ENCODE results near the gene ST6GALNAC1. TPM values are rescaled to one million over a fixed set of nuclear protein-coding genes. Genes with fewer than 3 reads are reported as not detected.

The ST6GALNAC1 gene
- total and polyA plus RNA-seq, 2 of the 13 experiments (the other 11 are each of a cell fraction or from before 2014, with no cell fraction given) = not detected

DNA sequence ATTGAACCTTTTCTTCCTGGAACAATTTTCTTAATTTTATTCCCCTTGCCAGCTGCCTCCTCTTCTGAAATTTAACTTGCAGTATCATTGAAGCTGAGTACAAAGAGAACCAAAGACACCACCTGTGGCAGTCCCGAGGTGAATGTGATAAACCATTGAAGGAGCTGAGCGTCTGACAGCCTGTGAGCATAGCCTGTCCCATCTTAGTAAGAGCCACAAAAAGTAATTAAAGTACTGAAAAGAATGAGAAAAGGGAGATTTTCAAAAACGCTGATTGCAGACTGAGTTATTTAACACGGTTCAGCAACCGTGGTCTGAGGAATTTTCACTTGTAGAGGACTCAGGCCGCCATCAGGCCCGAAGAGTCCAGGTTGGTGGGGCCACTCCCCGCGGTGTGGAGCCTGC is 27.2 kb upstream of the ST6GALNAC1 start (continued):
- TF ChIP-seq ZNF570 (CRISPR knock-in tag; IDR thresholded peaks at IDR 0.05; ENCODE audit: borderline replicate concordance) = no peak
- 0 out of 2 replicates have a peak, but pooled peaks have one; percentile 22 for TF ChIP-seq TCF7 (IDR thresholded peaks at IDR 0.05; ENCODE audit: low read depth)
- no peak for TF ChIP-seq NFYC (CRISPR knock-in tag; IDR thresholded peaks at IDR 0.05)
- 0 out of 2 replicates have a peak, but pooled peaks have one; percentile 22 for TF ChIP-seq MTF2 (CRISPR knock-in tag; IDR thresholded peaks at IDR 0.05; ENCODE audit: borderline replicate concordance)
- TF ChIP-seq GLI4 (CRISPR knock-in tag; IDR thresholded peaks at IDR 0.05; ENCODE audit: borderline replicate concordance) = 0 out of 2 replicates have a peak, but pooled peaks have one; percentile 1
- TF ChIP-seq ASH2L (IDR thresholded peaks at IDR 0.05; ENCODE audit: insufficient read length, low read depth, low read length) = no peak

GRCh38 chr17:76670020-76670717 is 26.6 kb upstream of the ST6GALNAC1 start:
- in situ Hi-C loops (cut with HindIII; ENCODE audit: extremely low pct_ligation_motif_present, low pct_unique_long_range_greater_than_20kb) (no loop called here), intact Hi-C loops (cut with micrococcal nuclease; ENCODE audit: unreplicated experiment) (loop anchor here (5.0 kb wide), 1 partner anchor 148 kb away; no protein-coding TSS in a partner anchor)
- WGBS (ENCODE audit: low lambda C conversion rate) = 74% methylated on average over 9 of the region's 9 CpGs
- FAIRE-seq (no peak), DNase-seq (ENCODE audit: low spot score) (no peak), ATAC-seq (no peak)
- Histone ChIP-seq H4K20me1 (ENCODE audit: insufficient read depth, low read length) (no peaks in the 10 kb centered on the region), H2AFZ (ENCODE audit: low read length) (peak overlapping the region; percentile 30), H3K36me3 (replicated peaks in 1 of 2; ENCODE audit: control insufficient read depth in 1 of 2, insufficient read depth in 2 of 2, low read length in 2 of 2) (no peaks in the 10 kb centered on the region), H3K9me3 (ENCODE audit: low read length) (no peaks in the 10 kb centered on the region), H3K79me2 (ENCODE audit: insufficient read depth, low read length) (no peaks in the 10 kb centered on the region), H3K4me2 (ENCODE audit: low read depth, low read length) (peak overlapping the region; percentile 95), H3K9ac (ENCODE audit: insufficient read depth, low read depth, low read length) (peak overlapping the region; percentile 82), H3K27ac (ENCODE audit: extremely low read length, insufficient read depth, low read length) (peak overlapping the region; percentile 83), H3K4me1 (ENCODE audit: insufficient read depth, low read length) (peaks cover 53% of the 10 kb centered on the region), H3K27me3 (ENCODE audit: control insufficient read depth in 1 of 2, insufficient read depth in 2 of 2, low read length in 2 of 2) (no peaks in the 10 kb centered on the region; a peak in 1 of 5 replicates), H3K4me3 (replicated peaks in 1 of 3; ENCODE audit: insufficient read depth in 1 of 3, low read depth in 2 of 3, low read length in 3 of 3) (peak overlapping the region; percentile 58 to 80 (median 60); a peak in 5 of 6 replicates)
- ChIA-PET CTCF (ENCODE audit: low intra/inter-chr PET ratio, low total read pairs) (no interaction called here), POLR2A (interaction anchor here (1.8 to 3.2 kb wide), 13 partner anchors 8 to 137 kb away, joined by 8 to 30 read pairs (median 19); partner anchors contain the start of genes JMJD6 and METTL23)
- BruUV-seq (replicated peaks) = no TSS peak
- TF ChIP-seq SOX5 (CRISPR knock-in tag; IDR thresholded peaks at IDR 0.05; ENCODE audit: borderline replicate concordance) = no peak
- TF ChIP-seq, protein P1, sequence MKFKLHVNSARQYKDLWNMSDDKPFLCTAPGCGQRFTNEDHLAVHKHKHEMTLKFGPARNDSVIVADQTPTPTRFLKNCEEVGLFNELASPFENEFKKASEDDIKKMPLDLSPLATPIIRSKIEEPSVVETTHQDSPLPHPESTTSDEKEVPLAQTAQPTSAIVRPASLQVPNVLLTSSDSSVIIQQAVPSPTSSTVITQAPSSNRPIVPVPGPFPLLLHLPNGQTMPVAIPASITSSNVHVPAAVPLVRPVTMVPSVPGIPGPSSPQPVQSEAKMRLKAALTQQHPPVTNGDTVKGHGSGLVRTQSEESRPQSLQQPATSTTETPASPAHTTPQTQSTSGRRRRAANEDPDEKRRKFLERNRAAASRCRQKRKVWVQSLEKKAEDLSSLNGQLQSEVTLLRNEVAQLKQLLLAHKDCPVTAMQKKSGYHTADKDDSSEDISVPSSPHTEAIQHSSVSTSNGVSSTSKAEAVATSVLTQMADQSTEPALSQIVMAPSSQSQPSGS (CRISPR knock-in tag; IDR thresholded peaks at IDR 0.05) = peak; percentile 50; the same call in 1 of the 2 replicates
- TF ChIP-seq PAF1 (CRISPR knock-in tag; IDR thresholded peaks at IDR 0.05) = no peak
- peak; percentile 51 for TF ChIP-seq CEBPG (CRISPR knock-in tag; IDR thresholded peaks at IDR 0.05)
- TF ChIP-seq ATF7 (IDR thresholded peaks at IDR 0.05) = peak; percentile 97
- no peak for TF ChIP-seq ATF7 (CRISPR knock-in tag; IDR thresholded peaks at IDR 0.05)
- no peak for TF ChIP-seq RBM22 (optimal IDR thresholded peaks at IDR 0.05; ENCODE audit: low read length)
- 0 out of 2 replicates have a peak, but pooled peaks have one; percentile 12 for TF ChIP-seq HOXA9 (CRISPR knock-in tag; IDR thresholded peaks at IDR 0.05; ENCODE audit: borderline replicate concordance)
- peak; percentile 76 for TF ChIP-seq CREB1 (IDR thresholded peaks at IDR 0.05)
- peak; percentile 69 for TF ChIP-seq CREB1 (CRISPR knock-in tag; IDR thresholded peaks at IDR 0.05)
- TF ChIP-seq ZEB1 (IDR thresholded peaks at IDR 0.05; ENCODE audit: insufficient replicate concordance, low read depth) = peak; percentile 34
- TF ChIP-seq, protein P2, sequence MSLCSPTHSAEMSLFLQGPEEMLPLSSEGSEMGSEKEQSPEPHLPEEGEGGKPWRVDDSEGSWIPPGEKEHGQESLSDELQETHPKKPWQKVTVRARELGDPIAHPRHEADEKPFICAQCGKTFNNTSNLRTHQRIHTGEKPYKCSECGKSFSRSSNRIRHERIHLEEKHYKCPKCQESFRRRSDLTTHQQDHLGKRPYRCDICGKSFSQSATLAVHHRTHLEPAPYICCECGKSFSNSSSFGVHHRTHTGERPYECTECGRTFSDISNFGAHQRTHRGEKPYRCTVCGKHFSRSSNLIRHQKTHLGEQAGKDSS (CRISPR knock-in tag; IDR thresholded peaks at IDR 0.05; ENCODE audit: borderline replicate concordance, low read depth) = 0 out of 2 replicates have a peak, but pooled peaks have one; percentile 4
- TF ChIP-seq CEBPB (IDR thresholded peaks at IDR 0.05; ENCODE audit: borderline replicate concordance, low read depth, low read length) = 0 out of 2 replicates have a peak, but pooled peaks have one; percentile 41

All from HepG2 (cell line).